ENCODE data around the gene MARCHF7.
"Not testable (repeated sequence)": the region's sequence is repeated elsewhere in the genome, so short reads cannot be mapped to it uniquely, and the experiment has no call there.

Gene MARCHF7

GRCh38 chr2:159737292-159737916 lies 25.1 kb downstream of the MARCHF7 start:
- DNase-seq (ENCODE audit: low read depth): no peak
- no peak overlapping the region for H3K4me3 ChIP-seq (ENCODE audit: low read length)
- TF ChIP-seq CTCF (conservative IDR thresholded peaks at IDR 0.05; ENCODE audit: low read depth, low read length): no peak

DNA sequence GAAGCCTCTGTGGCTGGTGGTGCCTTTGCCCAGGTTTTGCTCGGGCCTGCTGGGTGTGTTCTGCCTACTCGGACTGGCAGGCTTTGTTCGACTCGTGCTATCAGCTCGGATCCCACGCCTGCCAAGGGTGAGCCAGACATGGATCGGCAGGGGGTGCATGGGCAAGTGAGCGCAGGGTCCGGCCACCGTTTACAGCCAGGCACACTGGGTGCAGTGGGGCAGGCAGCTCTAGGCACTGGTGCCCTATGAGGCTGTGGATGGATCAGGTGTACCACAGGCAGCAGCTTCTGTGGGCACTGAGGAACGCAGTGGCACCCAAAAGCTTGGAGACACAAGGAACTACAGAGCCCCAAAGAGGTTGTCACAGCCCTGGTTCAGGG lies 25.6 kb downstream of the MARCHF7 start:
- no peak overlapping the region for H3K4me3 ChIP-seq (ENCODE audit: low read length)
- no peak for DNase-seq (ENCODE audit: low read depth)
- TF ChIP-seq CTCF (conservative IDR thresholded peaks at IDR 0.05; ENCODE audit: low read depth, low read length): no peak

DNA sequence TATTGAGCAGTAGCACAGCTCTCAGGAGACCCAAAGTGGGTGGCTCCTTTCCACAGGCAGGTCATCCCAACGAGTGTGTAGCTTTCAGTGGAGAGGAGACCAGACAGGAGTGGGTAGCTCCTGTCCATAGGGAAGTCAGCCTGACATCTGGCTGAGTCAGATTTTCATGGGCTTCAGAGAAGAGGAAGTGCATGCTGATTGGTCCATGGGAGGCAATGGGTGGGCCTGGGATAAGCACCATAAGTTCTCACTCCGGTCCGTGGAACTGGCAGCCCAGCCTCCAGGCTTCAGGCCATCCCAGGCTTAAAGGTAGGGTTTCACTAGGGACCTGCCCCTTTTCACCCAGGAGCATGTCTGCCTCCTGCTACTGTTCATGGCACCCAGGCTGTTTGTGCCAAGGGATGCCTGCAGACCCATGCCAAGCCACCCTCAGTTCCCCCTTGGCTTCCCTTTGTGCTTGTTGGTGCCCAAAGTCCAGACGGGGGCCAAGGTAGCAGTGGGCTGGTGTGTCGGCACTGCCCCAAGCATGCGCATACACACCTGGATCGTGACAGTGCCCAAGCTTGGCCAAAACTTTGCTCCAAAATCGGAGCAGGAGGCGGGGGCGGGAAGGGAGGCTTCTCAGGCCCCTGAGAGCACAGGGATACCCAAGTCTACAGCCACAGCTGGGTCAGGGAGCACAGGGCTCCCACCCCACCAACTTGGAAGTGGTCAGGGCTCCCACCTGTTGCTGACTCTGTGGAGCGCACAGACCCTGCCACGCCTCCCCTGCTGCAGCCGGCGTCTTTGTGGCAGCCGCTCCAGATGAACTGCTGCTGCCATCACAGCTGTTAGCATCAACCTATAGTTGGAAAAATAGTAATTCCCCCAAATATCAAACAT lies 26.4 kb downstream of the MARCHF7 start:
- TF ChIP-seq CTCF (conservative IDR thresholded peaks at IDR 0.05; ENCODE audit: low read depth, low read length): no peak
- no peak for DNase-seq (ENCODE audit: low read depth)
- H3K4me3 ChIP-seq (ENCODE audit: low read length): no peak overlapping the region

DNA sequence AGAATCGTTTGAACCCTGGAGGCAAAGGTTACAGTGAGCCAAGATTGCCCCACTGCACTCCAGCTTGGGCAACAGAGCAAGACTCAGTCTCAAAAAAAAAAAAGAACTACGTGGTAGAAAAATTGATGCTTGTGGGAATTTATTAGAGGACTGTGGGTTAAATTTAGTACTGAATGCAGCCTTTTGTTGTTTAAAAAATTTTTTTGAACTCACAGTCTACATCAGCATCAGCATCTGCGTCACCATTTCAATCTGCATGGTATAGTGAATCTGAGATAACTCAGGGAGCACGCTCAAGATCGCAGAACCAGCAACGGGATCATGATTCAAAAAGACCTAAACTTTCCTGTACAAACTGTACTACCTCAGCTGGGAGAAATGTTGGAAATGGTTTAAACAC lies 30.5 kb downstream of the MARCHF7 start:
- no peak for DNase-seq (ENCODE audit: low read depth)
- no peak for TF ChIP-seq CTCF (conservative IDR thresholded peaks at IDR 0.05; ENCODE audit: low read depth, low read length)
- no peak overlapping the region for H3K4me3 ChIP-seq (ENCODE audit: low read length)

DNA sequence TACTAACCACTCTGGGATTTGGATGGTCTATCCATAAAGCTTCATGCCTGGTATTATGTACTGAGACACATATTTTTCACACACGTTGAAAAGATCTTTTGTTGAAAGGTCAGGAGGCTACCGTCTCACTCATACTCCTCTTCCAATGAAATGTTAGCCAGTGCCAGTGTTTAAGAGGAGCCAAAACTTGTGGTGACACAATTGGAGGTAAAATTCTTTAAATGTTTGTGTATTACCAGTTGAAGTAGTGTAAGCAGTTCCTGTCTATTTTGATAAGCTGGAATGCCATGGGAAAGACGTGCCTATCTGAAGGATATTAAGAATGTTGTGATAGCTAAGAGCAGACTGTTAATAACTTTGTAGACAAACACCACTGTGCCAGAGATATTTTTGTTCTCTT lies 32.1 kb downstream of the MARCHF7 start:
- DNase-seq (ENCODE audit: low read depth): peak; percentile 64
- no peak for TF ChIP-seq CTCF (conservative IDR thresholded peaks at IDR 0.05; ENCODE audit: low read depth, low read length)
- H3K4me3 ChIP-seq (ENCODE audit: low read length): no peak overlapping the region

- DNase-seq (ENCODE audit: low read depth); H3K4me3 ChIP-seq (ENCODE audit: low read length): not testable (repeated sequence)
Measured at GRCh38 chr2:159745237-159745636, 32.9 kb downstream of the MARCHF7 start.

DNA sequence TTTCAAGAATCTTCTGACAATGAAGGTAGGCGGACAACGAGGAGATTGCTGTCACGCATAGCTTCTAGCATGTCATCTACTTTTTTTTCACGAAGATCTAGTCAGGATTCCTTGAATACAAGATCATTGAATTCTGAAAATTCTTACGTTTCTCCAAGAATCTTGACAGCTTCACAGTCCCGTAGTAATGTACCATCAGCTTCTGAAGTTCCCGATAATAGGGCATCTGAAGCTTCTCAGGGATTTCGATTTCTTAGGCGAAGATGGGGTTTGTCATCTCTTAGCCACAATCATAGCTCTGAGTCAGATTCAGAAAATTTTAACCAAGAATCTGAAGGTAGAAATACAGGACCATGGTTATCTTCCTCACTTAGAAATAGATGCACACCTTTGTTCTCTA lies 35.8 kb downstream of the MARCHF7 start:
- H3K4me3 ChIP-seq (ENCODE audit: low read length): no peak overlapping the region
- no peak for TF ChIP-seq CTCF (conservative IDR thresholded peaks at IDR 0.05; ENCODE audit: low read depth, low read length)
- no peak for DNase-seq (ENCODE audit: low read depth)
